ENCODE results near the gene SLAMF9.

SLAMF9 gene

GRCh38 chr1:159920651-159921050 is 33.4 kb downstream of the SLAMF9 start:
- TF ChIP-seq ZNF274 (IDR thresholded peaks at IDR 0.05; ENCODE audit: low read depth, low read length): no peak

GRCh38 chr1:159920202-159920601 is 33.8 kb downstream of the SLAMF9 start:
- no peak for TF ChIP-seq ZNF274 (IDR thresholded peaks at IDR 0.05; ENCODE audit: low read depth, low read length)
- no peak overlapping the region for H3K4me3 ChIP-seq (ENCODE audit: low read length)

More at GRCh38 chr1:159920651-159921050, 33.4 kb downstream of the SLAMF9 start:
- H3K4me3 ChIP-seq (ENCODE audit: low read length): no peak overlapping the region

GRCh38 chr1:159919236-159919865 is 34.7 kb downstream of the SLAMF9 start:
- TF ChIP-seq ZNF274 (IDR thresholded peaks at IDR 0.05; ENCODE audit: low read depth, low read length): no peak

GRCh38 chr1:159918352-159919200 is 35.5 kb downstream of the SLAMF9 start:
- H3K4me3 ChIP-seq (ENCODE audit: low read length): no peak overlapping the region
- TF ChIP-seq ZNF274 (IDR thresholded peaks at IDR 0.05; ENCODE audit: low read depth, low read length): no peak

More at GRCh38 chr1:159919236-159919865, 34.7 kb downstream of the SLAMF9 start:
- H3K4me3 ChIP-seq (ENCODE audit: low read length): no peak overlapping the region

GRCh38 chr1:159917533-159918351 is 36.3 kb downstream of the SLAMF9 start:
- H3K4me3 ChIP-seq (ENCODE audit: low read length): no peak overlapping the region
- TF ChIP-seq ZNF274 (IDR thresholded peaks at IDR 0.05; ENCODE audit: low read depth, low read length): no peak

GRCh38 chr1:159916242-159917051 is 37.6 kb downstream of the SLAMF9 start:
- no peak overlapping the region for H3K4me3 ChIP-seq (ENCODE audit: low read length)
- no peak for TF ChIP-seq ZNF274 (IDR thresholded peaks at IDR 0.05; ENCODE audit: low read depth, low read length)

GRCh38 chr1:159915571-159916241 is 38.3 kb downstream of the SLAMF9 start:
- no peak overlapping the region for H3K4me3 ChIP-seq (ENCODE audit: low read length)
- TF ChIP-seq ZNF274 (IDR thresholded peaks at IDR 0.05; ENCODE audit: low read depth, low read length): no peak

- no peak for TF ChIP-seq ZNF274 (IDR thresholded peaks at IDR 0.05; ENCODE audit: low read depth, low read length)
- no peak overlapping the region for H3K4me3 ChIP-seq (ENCODE audit: low read length)
Measured at GRCh38 chr1:159914252-159915018, 39.6 kb downstream of the SLAMF9 start.

- H3K4me3 ChIP-seq (ENCODE audit: low read length): no peak overlapping the region
- TF ChIP-seq ZNF274 (IDR thresholded peaks at IDR 0.05; ENCODE audit: low read depth, low read length): no peak
Measured at GRCh38 chr1:159913451-159914192, 40.4 kb downstream of the SLAMF9 start.

GRCh38 chr1:159911326-159912070 is 42.5 kb downstream of the SLAMF9 start:
- no peak for TF ChIP-seq ZNF274 (IDR thresholded peaks at IDR 0.05; ENCODE audit: low read depth, low read length)
- no peak overlapping the region for H3K4me3 ChIP-seq (ENCODE audit: low read length)

All from GM08714 (cell line).